Erythroblast (primary cell): ENCODE measurements around the gene LIN54.

Experiments
- GATA1 ChIP-seq: IDR thresholded peaks from 2 replicates; pipeline ENCODE4 v1.6.1; 2011; ENCODE audit warnings: low read depth, mild to moderate bottlenecking, control low read depth, low read length, moderate library complexity
- POLR2A ChIP-seq: IDR thresholded peaks from 2 replicates; pipeline ENCODE4 v1.6.1; 2011; ENCODE audit warnings: mild to moderate bottlenecking, low read length

- TF ChIP-seq POLR2A (no peak), GATA1 (no peak)
Observed at GRCh38 chr4:82947498-82947897, 63.1 kb downstream of the LIN54 start.
